Neural crest cell (in vitro differentiated cells): ENCODE data around the gene PFKL. TPM values are rescaled to one million over a fixed set of nuclear protein-coding genes. Genes with fewer than 3 reads are reported as not detected.

ENCODE experiments used
- DNase-seq: peaks from one replicate; pipeline ENCODE4 v3.0.0; 2021; ENCODE audit warnings: low read depth, mixed read lengths, low spot score
- H3K27ac Mint-ChIP-seq: one replicate; pipeline ENCODE4 v1.8.0; 2021; ENCODE audit warnings: mild to moderate bottlenecking, mixed read lengths; ENCODE audit not compliant: unreplicated experiment
- H3K27me3 Mint-ChIP-seq: 2 replicates; pipeline ENCODE4 v1.8.0; 2021; ENCODE audit warnings: low read depth, mild to moderate bottlenecking, mixed read lengths
- H3K36me3 Mint-ChIP-seq: 2 replicates; pipeline ENCODE4 v1.8.0; 2021; ENCODE audit warnings: low read depth, mild to moderate bottlenecking, mixed read lengths
- H3K4me1 Mint-ChIP-seq: 2 replicates; pipeline ENCODE4 v1.8.0; 2021; ENCODE audit warnings: mixed read lengths
- H3K4me3 Mint-ChIP-seq: one replicate; pipeline ENCODE4 v1.8.0; 2021; ENCODE audit warnings: mild to moderate bottlenecking, mixed read lengths
- H3K9me3 Mint-ChIP-seq: 2 replicates; pipeline ENCODE4 v1.8.0; 2021; ENCODE audit warnings: mixed read lengths
- total RNA-seq: library from RNA; stranded (reverse); gene quantifications from 2 replicates; pipeline ENCODE4 v1.2.1, GENCODE V29; 2021
- TF ChIP-seq, protein P1 (sequence below): fragments of 200-600 bp; sonication (generic); conservative IDR thresholded peaks from 2 replicates; pipeline ENCODE4 v1.5.0; 2021; ENCODE audit warnings: antibody characterized with exemption, mild to moderate bottlenecking

The PFKL gene
- total RNA-seq, 1 donor from 2014 or later = 96.1 TPM

- DNase-seq = no peak
- H3K4me1 Mint-ChIP-seq = no peaks in the 10 kb centered on the region
- peaks cover 5% of the 10 kb centered on the region for H3K36me3 Mint-ChIP-seq
- TF ChIP-seq, protein P1, sequence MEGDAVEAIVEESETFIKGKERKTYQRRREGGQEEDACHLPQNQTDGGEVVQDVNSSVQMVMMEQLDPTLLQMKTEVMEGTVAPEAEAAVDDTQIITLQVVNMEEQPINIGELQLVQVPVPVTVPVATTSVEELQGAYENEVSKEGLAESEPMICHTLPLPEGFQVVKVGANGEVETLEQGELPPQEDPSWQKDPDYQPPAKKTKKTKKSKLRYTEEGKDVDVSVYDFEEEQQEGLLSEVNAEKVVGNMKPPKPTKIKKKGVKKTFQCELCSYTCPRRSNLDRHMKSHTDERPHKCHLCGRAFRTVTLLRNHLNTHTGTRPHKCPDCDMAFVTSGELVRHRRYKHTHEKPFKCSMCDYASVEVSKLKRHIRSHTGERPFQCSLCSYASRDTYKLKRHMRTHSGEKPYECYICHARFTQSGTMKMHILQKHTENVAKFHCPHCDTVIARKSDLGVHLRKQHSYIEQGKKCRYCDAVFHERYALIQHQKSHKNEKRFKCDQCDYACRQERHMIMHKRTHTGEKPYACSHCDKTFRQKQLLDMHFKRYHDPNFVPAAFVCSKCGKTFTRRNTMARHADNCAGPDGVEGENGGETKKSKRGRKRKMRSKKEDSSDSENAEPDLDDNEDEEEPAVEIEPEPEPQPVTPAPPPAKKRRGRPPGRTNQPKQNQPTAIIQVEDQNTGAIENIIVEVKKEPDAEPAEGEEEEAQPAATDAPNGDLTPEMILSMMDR = no peak
- no peaks in the 10 kb centered on the region for H3K27me3 Mint-ChIP-seq
- H3K9me3 Mint-ChIP-seq = no peaks in the 10 kb centered on the region
- H3K4me3 Mint-ChIP-seq = no peak overlapping the region
- no peak overlapping the region for H3K27ac Mint-ChIP-seq
Observed at GRCh38 chr21:44314128-44314527, 14.3 kb downstream of the PFKL start.

DNA sequence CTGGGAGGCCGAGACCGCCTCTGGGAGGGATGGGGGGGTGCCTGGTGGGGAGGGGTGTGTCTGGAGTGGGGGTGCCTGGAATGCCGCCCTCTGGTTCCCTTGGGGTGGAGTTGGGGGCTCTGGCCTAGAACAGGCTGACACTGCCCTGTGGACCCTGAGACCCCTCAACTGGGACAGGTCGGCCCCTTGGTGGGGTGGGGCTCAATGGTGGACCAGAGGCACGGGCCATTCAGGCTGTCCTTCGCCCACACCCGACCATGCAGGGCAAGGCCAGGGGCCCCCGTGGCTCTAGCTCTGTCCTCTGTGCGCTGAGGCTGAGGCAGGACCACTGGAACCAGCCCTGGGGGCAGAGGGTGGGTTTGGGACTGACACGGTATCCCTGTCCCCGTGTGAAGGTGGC, 14.7 kb downstream of the PFKL start:
- Mint-ChIP-seq H3K4me1 (no peaks in the 10 kb centered on the region), H3K27ac (no peak overlapping the region), H3K9me3 (no peaks in the 10 kb centered on the region), H3K4me3 (no peak overlapping the region), H3K36me3 (peaks cover 5% of the 10 kb centered on the region), H3K27me3 (no peaks in the 10 kb centered on the region)
- TF ChIP-seq, protein P1 = no peak
- DNase-seq = no peak

- no peak for DNase-seq
- Mint-ChIP-seq H3K36me3 (peaks cover 5% of the 10 kb centered on the region), H3K4me3 (no peak overlapping the region), H3K4me1 (no peaks in the 10 kb centered on the region), H3K9me3 (no peaks in the 10 kb centered on the region), H3K27me3 (no peaks in the 10 kb centered on the region), H3K27ac (no peak overlapping the region)
- TF ChIP-seq, protein P1 = no peak
Observed at GRCh38 chr21:44315691-44316203, 15.9 kb downstream of the PFKL start.

DNA sequence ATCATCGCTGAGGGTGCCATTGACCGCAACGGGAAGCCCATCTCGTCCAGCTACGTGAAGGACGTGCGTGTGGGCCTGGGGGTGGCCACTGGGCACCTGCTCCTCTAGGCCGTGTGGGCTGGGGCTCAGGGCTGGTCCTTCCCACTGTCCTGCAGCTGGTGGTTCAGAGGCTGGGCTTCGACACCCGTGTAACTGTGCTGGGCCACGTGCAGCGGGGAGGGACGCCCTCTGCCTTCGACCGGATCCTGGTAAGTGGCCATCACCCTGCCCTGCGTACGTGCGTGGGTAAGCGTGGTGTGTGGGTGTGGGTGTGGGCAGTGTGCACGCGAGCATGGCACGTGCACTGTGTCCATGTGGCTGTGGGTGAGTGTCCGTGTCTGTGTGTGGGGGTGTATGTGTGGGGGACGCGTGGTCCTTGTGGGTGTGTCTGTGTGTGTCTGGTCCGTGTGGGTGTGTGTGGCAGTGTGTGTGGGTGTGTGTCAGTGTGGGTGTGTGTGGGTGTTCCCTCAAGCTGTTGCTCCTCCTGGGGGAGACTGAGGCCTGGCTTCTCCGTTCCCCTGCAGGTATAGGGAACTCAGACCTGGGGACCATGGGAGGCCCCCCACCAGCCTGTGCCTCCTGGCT, 16.5 kb downstream of the PFKL start:
- no peaks in the 10 kb centered on the region for H3K27me3 Mint-ChIP-seq
- DNase-seq = no peak
- H3K4me1 Mint-ChIP-seq = no peaks in the 10 kb centered on the region
- no peak overlapping the region for H3K27ac Mint-ChIP-seq
- TF ChIP-seq, protein P1 = no peak
- H3K4me3 Mint-ChIP-seq = no peak overlapping the region
- H3K9me3 Mint-ChIP-seq = no peaks in the 10 kb centered on the region
- H3K36me3 Mint-ChIP-seq = no peaks in the 10 kb centered on the region

DNA sequence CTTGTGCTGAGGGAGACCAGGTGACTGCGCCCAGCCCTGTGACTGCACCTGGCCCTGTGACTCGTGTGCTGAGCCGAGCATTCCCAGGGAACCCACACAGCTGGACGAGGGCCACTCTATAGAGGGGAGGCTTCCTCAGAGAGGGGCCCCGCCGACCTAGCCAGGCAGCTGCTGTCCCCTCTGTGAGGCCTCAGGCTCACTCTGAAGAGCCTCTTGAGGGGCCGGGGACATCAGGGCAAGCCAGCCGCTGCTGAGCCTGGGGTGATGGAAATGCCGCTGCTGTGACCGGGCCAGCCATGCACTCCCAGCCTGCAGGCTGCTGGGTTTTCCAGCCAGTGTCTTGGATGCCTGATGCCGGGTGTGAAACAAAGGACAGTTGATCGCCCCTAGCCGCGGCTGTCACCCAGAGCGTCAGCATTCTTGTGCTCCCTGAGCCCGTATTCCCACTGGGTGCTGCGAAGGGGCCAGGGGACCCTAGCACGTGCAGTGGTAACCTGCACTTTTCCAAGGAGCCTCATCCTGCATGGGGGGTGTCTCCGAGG, 17.5 kb downstream of the PFKL start:
- Mint-ChIP-seq H3K4me1 (no peaks in the 10 kb centered on the region), H3K36me3 (no peaks in the 10 kb centered on the region), H3K9me3 (no peaks in the 10 kb centered on the region), H3K27me3 (no peaks in the 10 kb centered on the region), H3K27ac (no peak overlapping the region), H3K4me3 (no peak overlapping the region)
- no peak for DNase-seq
- TF ChIP-seq, protein P1 = no peak
